NOMO-1 treated with DMSO at 0.1 percent for 48 hours (cell line): ENCODE data around the gene MAPK13.
"Not testable (repeated sequence)": the region's sequence is repeated elsewhere in the genome, so short reads cannot be mapped to it uniquely, and the experiment has no call there.

Experiments
- DNase-seq: peaks from one replicate; lab custom pipeline; 2025; ENCODE audit not compliant: unreplicated experiment; lab: John Stamatoyannopoulos, UW

Gene MAPK13

GRCh38 chr6:36126553-36127458 lies 3.5 kb upstream of the MAPK13 start:
- no peak for DNase-seq

- peak; percentile 26 for DNase-seq
These were observed 2.8 kb upstream of the MAPK13 start for GRCh38 chr6:36127462-36128016.

- DNase-seq, result no peak
These were observed 2.2 kb upstream of the MAPK13 start for GRCh38 chr6:36128073-36128472.

DNA sequence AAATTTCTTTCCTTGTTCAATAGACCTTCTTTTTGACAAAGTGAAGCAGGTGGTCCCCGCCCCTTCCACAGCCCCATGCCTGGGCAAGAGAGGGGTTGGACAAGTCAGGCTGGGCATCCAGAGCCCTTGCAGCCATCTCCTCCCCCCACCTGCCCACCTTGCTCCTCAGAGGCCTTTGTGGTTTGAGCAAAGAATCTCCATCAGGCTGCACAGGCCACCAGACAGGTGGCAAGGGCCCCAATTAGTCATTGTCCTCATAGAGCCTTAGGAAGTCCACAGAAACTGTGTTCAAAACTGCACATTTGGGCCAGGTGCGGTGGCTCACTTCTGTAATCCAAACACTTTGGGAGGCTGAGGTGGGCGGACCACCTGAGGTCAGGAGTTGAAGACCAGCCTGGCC lies 1.5 kb upstream of the MAPK13 start:
- DNase-seq, result no peak

DNA sequence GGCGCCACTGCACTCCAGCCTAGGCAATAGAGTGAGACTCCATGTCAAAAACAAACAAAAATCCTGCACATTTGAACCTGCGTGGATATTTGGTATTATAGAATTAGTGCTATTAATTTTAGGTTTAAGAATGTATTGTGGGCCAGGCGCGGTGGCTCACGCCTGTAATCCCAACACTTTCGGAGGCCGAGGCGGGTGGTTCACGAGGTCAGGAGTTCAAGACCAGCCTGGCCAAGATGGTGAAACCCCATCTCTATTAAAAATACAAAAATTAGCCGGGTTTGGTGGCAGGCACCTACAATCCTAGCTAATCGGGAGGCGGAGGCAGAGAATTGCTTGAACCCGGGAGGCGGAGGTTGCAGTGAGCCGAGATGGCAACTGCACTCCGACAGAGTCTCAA lies 979 bp upstream of the MAPK13 start:
- not testable (repeated sequence) for DNase-seq

GRCh38 chr6:36130667-36131510 lies 576 bp downstream of the MAPK13 start:
- no peak for DNase-seq

GRCh38 chr6:36131511-36132245 lies 1.4 kb downstream of the MAPK13 start:
- peak; percentile 35 for DNase-seq

DNA sequence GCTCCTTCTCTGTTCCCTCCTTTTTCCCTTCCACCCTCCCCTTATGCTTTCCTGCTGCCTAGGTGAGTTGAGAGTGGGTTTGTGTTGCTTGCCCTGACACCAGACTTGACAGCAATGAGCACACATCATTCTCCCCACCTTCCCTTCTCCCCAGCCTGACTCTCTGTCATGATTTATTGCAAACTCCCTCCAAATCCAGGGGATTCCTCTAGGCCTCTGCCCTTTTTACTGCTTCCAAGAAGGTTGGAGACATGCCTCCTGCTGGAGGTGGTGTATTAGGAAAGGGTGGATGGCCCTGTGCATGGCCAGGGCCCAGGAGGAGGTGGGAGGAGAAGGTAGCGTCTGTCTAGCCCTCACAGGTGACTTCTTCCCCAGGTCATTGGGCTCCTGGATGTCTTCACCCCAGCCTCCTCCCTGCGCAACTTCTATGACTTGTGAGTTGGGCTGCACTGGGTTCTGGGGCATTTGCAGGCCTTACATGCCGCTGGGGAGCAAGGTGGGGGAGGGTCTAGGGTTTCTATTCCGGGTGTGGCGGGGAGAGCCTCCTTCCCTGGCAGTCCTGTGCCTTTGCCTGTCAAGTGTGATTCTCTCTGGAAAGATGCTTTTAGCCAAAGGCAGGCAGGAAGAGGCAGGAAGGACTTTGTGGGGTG lies 2.1 kb downstream of the MAPK13 start:
- no peak for DNase-seq

DNA sequence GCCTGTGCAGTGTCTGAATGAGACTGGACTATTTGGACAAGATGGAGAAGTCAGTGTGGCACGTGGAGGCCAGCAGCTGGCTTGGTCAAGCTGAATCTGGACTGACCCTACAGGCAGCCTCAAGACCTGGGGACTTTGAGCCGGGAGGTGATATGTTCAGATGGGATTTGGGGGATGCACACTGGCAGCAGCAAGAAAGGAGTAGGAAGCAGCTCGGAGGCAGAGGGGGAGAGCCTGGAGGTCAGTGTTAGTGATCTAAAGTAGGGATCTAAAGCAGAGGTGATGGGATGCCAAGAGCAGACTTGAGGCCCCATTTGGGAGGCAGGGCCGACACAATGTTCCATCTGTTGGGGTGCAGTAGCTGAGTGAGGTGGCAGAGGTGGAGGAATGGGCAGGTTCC lies 2.8 kb downstream of the MAPK13 start:
- DNase-seq, result no peak

DNA sequence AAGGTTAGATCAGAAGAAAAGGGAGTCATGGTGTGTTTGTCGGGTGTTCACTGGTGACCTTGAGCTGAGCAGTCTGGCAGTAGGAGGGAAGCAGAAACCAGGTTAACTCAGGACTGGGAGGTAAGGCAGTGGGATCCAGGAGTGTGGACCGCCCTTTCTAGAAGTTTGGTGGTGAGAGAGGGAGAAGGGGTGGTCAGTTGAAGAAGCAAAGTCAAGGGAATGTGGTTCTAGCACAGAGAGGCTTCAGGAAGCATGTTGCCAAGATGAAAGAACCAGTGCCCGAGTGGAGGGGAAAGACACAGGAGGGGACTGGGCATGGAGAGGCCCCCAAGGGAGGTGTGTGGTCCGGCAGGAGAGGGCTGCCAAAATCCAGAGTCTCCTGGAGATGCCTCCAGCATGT lies 3.6 kb downstream of the MAPK13 start:
- no peak for DNase-seq

GRCh38 chr6:36135053-36135731 lies 4.9 kb downstream of the MAPK13 start:
- DNase-seq, result no peak

GRCh38 chr6:36136034-36136433 lies 5.7 kb downstream of the MAPK13 start:
- DNase-seq, result no peak

- DNase-seq, result no peak
These were observed 6.2 kb downstream of the MAPK13 start for GRCh38 chr6:36136551-36136950.

DNA sequence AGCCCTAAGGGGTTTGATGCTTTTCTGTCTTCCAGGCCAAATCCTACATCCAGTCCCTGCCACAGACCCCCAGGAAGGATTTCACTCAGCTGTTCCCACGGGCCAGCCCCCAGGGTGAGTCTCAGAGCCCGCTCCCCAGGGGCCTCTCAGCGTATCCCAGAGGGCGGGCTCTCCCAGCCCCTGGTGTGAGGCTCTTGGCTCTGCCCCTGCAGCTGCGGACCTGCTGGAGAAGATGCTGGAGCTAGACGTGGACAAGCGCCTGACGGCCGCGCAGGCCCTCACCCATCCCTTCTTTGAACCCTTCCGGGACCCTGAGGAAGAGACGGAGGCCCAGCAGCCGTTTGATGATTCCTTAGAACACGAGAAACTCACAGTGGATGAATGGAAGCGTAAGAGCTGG lies 8.4 kb downstream of the MAPK13 start:
- DNase-seq, result no peak

- DNase-seq, result peak; percentile 27
These were observed 9.1 kb downstream of the MAPK13 start for GRCh38 chr6:36139431-36139830.

- DNase-seq, result no peak
These were observed 9.8 kb downstream of the MAPK13 start for GRCh38 chr6:36139991-36140710.

- DNase-seq, result peak; percentile 59
These were observed 10.8 kb downstream of the MAPK13 start for GRCh38 chr6:36141091-36141490.

DNA sequence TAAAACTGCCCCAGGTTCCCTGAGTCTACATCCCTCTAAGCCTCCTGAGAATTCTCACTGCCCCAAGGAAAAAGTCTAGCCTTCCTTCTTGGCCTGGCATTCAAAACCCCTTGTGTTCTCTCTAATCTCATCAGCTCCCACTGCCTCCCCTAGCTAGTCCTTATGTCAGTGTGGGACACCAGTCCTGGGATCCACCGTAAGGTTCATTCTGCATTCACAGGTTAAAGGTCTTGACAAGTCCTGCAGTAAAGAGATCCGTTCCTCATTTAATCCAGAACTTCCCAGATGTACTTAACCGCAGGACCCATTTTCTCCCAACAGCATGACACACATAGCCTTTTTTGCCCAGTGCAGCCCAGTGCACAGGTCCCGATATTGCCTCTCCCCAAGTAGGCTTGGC lies 11.6 kb downstream of the MAPK13 start:
- no peak for DNase-seq
